ENCODE data around the gene CD99. TPM values are rescaled to one million over a fixed set of nuclear protein-coding genes. Genes with fewer than 3 reads are reported as not detected.
"Not testable (repeated sequence)": the region's sequence is repeated elsewhere in the genome, so short reads cannot be mapped to it uniquely, and the experiment has no call there.

The CD99 gene
- total RNA-seq, 2 experiments from 2014 or later = 261 to 314 TPM

DNA sequence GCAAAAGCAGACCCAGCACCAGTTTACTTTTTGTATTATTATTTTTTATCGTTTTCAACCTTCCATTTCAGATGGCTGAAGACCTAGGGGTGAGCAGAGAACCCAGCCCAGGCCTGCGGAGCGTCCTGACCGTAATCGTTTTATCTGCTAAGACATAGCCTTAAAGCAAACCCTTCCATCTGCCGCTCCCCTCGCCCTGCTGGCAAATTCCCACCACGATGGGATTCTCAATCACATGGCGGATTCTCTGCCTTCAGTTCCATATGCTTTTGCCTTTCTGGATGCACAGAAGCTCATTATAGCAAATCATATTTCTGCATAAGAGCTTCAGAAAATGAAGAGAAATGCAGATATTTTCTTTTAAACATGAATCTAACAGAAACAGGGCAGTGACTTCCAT is 42.2 kb downstream of the CD99 start:
- H3K9me3 Mint-ChIP-seq = no peaks in the 10 kb centered on the region
- no peaks in the 10 kb centered on the region for H3K27me3 Mint-ChIP-seq
- ChIA-PET CTCF (no interaction called here), POLR2A (no interaction called here)
- no peak overlapping the region for H3K27ac Mint-ChIP-seq
- H3K4me1 Mint-ChIP-seq = peaks cover 16% of the 10 kb centered on the region
- H3K36me3 Mint-ChIP-seq (ENCODE audit: low read depth) = peaks cover 70% of the 10 kb centered on the region
- no peak overlapping the region for H3K4me3 Mint-ChIP-seq
- DNase-seq = no peak

DNA sequence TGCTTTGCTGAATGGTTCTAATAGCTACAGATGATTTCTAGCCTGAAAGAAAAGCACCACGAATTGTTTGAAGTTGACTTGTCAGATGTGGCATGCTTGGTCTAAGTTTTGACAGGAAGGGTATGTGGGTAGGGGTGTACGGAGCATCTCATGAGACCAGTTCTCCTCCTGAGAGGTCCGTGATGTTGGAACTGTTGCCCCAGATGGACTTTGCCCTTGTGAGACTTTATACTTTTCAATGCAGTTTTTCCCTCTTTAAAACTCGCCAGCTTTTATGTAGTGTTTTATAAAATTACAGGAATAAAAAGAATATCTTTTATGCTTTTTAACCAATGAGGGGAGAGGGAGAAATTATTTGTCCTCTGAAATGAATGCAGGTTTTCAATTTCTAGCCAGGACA is 44.2 kb downstream of the CD99 start:
- H3K9me3 Mint-ChIP-seq = no peaks in the 10 kb centered on the region
- CTCF ChIA-PET = no interaction called here
- DNase-seq = no peak
- H3K4me3 Mint-ChIP-seq = no peak overlapping the region
- POLR2A ChIA-PET = no interaction called here
- peaks cover 64% of the 10 kb centered on the region for H3K36me3 Mint-ChIP-seq (ENCODE audit: low read depth)
- H3K27me3 Mint-ChIP-seq = no peaks in the 10 kb centered on the region
- no peak overlapping the region for H3K27ac Mint-ChIP-seq
- peaks cover 16% of the 10 kb centered on the region for H3K4me1 Mint-ChIP-seq

GRCh38 chrX:2740672-2741071 is 49.6 kb downstream of the CD99 start:
- no peak overlapping the region for H3K4me3 Mint-ChIP-seq
- no peak for DNase-seq
- ChIA-PET CTCF (no interaction called here), POLR2A (no interaction called here)
- no peaks in the 10 kb centered on the region for H3K9me3 Mint-ChIP-seq
- peaks cover 46% of the 10 kb centered on the region for H3K36me3 Mint-ChIP-seq (ENCODE audit: low read depth)
- no peaks in the 10 kb centered on the region for H3K4me1 Mint-ChIP-seq
- H3K27ac Mint-ChIP-seq = no peak overlapping the region
- no peaks in the 10 kb centered on the region for H3K27me3 Mint-ChIP-seq

DNA sequence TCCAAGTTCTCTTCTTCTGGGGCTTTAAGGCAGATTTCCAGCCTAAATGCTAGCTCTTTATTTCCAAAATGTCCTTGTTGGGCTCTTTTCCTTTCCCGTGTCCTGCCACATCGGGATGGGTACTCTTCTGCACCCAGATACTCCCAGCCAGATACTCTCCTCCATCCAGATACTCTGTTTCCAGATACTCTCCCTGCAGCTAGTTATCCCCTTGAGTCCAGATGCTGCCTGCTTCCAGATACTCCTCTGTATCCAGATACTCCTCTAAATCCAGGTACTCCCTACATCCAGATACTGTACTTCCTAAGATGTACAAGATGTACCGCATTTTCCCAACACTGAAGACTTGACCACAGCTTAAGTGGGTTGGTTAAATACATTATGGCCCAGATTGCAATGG is 50.3 kb downstream of the CD99 start:
- Mint-ChIP-seq H3K4me1 (no peaks in the 10 kb centered on the region), H3K27ac (no peak overlapping the region), H3K27me3 (no peaks in the 10 kb centered on the region), H3K9me3 (no peaks in the 10 kb centered on the region), H3K4me3 (no peak overlapping the region), H3K36me3 (ENCODE audit: low read depth) (peaks cover 42% of the 10 kb centered on the region)
- ChIA-PET POLR2A (no interaction called here), CTCF (no interaction called here)
- no peak for DNase-seq

GRCh38 chrX:2746250-2746649 is 55.2 kb downstream of the CD99 start:
- H3K9me3 Mint-ChIP-seq, CTCF ChIA-PET, H3K27me3 Mint-ChIP-seq, H3K4me3 Mint-ChIP-seq, H3K4me1 Mint-ChIP-seq, H3K27ac Mint-ChIP-seq, POLR2A ChIA-PET, DNase-seq: not testable (repeated sequence)
- peaks cover 19% of the 10 kb centered on the region for H3K36me3 Mint-ChIP-seq (ENCODE audit: low read depth)

- DNase-seq = no peak
- Mint-ChIP-seq H3K27me3 (peaks cover 7% of the 10 kb centered on the region), H3K4me3 (no peak overlapping the region), H3K9me3 (no peaks in the 10 kb centered on the region), H3K4me1 (no peaks in the 10 kb centered on the region), H3K27ac (no peak overlapping the region), H3K36me3 (ENCODE audit: low read depth) (peaks cover 3% of the 10 kb centered on the region)
- CTCF ChIA-PET = no interaction called here
- POLR2A ChIA-PET = no interaction called here
These were observed 57.2 kb downstream of the CD99 start for GRCh38 chrX:2748171-2748814.

DNA sequence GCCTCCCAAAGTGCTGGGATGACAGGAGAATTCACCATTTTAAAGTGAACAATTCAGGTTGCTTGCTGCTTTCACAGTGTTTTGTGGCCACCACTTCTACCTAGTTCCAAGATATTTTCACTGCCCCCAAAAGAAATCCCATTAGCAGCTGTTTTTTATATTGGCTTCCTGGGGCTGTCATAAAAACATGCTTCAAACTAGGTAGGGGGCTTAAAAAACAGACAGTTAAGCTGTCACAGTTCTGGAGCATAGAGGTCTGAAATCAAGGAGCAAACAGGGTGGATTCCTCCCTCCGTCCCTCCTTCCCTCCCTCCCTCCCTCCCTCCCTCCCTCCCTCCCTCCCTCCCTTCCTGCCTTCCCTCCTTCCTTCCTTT is 57.7 kb downstream of the CD99 start:
- H3K27ac Mint-ChIP-seq = no peak overlapping the region
- no peaks in the 10 kb centered on the region for H3K4me1 Mint-ChIP-seq
- no peaks in the 10 kb centered on the region for H3K36me3 Mint-ChIP-seq (ENCODE audit: low read depth)
- peaks cover 7% of the 10 kb centered on the region for H3K27me3 Mint-ChIP-seq
- no peaks in the 10 kb centered on the region for H3K9me3 Mint-ChIP-seq
- POLR2A ChIA-PET = no interaction called here
- no peak overlapping the region for H3K4me3 Mint-ChIP-seq
- CTCF ChIA-PET = no interaction called here
- no peak for DNase-seq

- H3K27me3 Mint-ChIP-seq = peaks cover 7% of the 10 kb centered on the region
- H3K4me3 Mint-ChIP-seq = no peak overlapping the region
These were observed 60.2 kb downstream of the CD99 start for GRCh38 chrX:2751291-2751690.

GRCh38 chrX:2751874-2752300 is 60.8 kb downstream of the CD99 start, which contains the start of gene XG:
Gene XG, plus strand, starts transcription at chrX:2752040. Its CDS starts 235 bp downstream, at chrX:2752275.
- H3K27me3 Mint-ChIP-seq; H3K36me3 Mint-ChIP-seq (ENCODE audit: low read depth); H3K4me1 Mint-ChIP-seq; H3K4me3 Mint-ChIP-seq; H3K27ac Mint-ChIP-seq; H3K9me3 Mint-ChIP-seq; CTCF ChIA-PET; POLR2A ChIA-PET; DNase-seq: not testable (repeated sequence)

More at GRCh38 chrX:2751291-2751690, 60.2 kb downstream of the CD99 start:
- Mint-ChIP-seq H3K27ac (no peak overlapping the region), H3K4me1 (no peaks in the 10 kb centered on the region), H3K9me3 (no peaks in the 10 kb centered on the region), H3K36me3 (ENCODE audit: low read depth) (no peaks in the 10 kb centered on the region)
- no peak for DNase-seq
- POLR2A ChIA-PET = no interaction called here
- CTCF ChIA-PET = no interaction called here

- H3K36me3 Mint-ChIP-seq (ENCODE audit: low read depth); CTCF ChIA-PET; H3K4me1 Mint-ChIP-seq; H3K9me3 Mint-ChIP-seq; H3K27ac Mint-ChIP-seq; POLR2A ChIA-PET; H3K4me3 Mint-ChIP-seq; H3K27me3 Mint-ChIP-seq; DNase-seq: not testable (repeated sequence)
These were observed 61.3 kb downstream of the CD99 start for GRCh38 chrX:2752441-2752840.

DNA sequence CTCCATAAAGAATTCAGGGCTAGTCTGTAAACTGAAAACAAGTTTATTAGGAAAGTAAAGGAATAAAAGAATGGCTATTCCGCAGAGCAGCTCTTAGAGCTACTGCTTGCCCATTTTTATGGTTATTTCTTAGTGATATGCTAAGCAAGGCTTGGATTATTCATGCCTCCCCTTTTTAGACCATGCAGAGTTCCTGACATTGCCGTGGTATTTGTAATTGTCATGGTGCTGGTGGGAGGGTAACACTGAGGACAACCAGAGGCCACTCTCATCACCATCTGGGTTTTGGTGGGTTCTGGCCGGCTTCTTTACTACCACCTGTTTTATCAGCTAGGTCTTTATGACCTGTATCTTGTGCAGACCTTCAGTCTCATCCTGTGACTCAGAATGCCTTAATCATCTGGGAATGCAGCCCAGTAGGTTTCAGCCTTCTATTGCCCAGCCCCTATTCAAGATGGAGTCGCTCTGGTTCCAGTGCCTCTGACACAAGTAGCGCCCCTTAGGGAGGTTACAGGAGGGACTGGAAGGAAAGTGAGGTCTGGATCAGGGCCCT is 64.1 kb downstream of the CD99 start:
- CTCF ChIA-PET; H3K27me3 Mint-ChIP-seq; H3K27ac Mint-ChIP-seq; H3K4me3 Mint-ChIP-seq; H3K36me3 Mint-ChIP-seq (ENCODE audit: low read depth); DNase-seq; POLR2A ChIA-PET; H3K9me3 Mint-ChIP-seq; H3K4me1 Mint-ChIP-seq: not testable (repeated sequence)

GRCh38 chrX:2756548-2756947 is 65.5 kb downstream of the CD99 start:
- no peak overlapping the region for H3K4me3 Mint-ChIP-seq
- no peak overlapping the region for H3K27ac Mint-ChIP-seq
- no peaks in the 10 kb centered on the region for H3K4me1 Mint-ChIP-seq
- no peaks in the 10 kb centered on the region for H3K36me3 Mint-ChIP-seq (ENCODE audit: low read depth)
- H3K9me3 Mint-ChIP-seq = no peaks in the 10 kb centered on the region
- peaks cover 6% of the 10 kb centered on the region for H3K27me3 Mint-ChIP-seq
- no peak for DNase-seq
- ChIA-PET CTCF (no interaction called here), POLR2A (no interaction called here)

- Mint-ChIP-seq H3K4me1 (no peaks in the 10 kb centered on the region), H3K27ac (no peak overlapping the region), H3K9me3 (no peaks in the 10 kb centered on the region), H3K4me3 (no peak overlapping the region), H3K27me3 (no peaks in the 10 kb centered on the region), H3K36me3 (ENCODE audit: low read depth) (no peaks in the 10 kb centered on the region)
- CTCF ChIA-PET = no interaction called here
- DNase-seq = no peak
- POLR2A ChIA-PET = no interaction called here
These were observed 70.2 kb downstream of the CD99 start for GRCh38 chrX:2761246-2761645.

- H3K9me3 Mint-ChIP-seq; H3K4me3 Mint-ChIP-seq; H3K4me1 Mint-ChIP-seq; POLR2A ChIA-PET; H3K36me3 Mint-ChIP-seq (ENCODE audit: low read depth); CTCF ChIA-PET; DNase-seq; H3K27ac Mint-ChIP-seq; H3K27me3 Mint-ChIP-seq: not testable (repeated sequence)
These were observed 71.6 kb downstream of the CD99 start for GRCh38 chrX:2762671-2763070.

Data from activated CD4-positive, alpha-beta T cell treated with anti-CD3 and anti-CD28 coated beads, Interleukin-2, amount 10 ng/mL, durations not matched to agents 7 days and 5 days (primary cell).